Measurements from ENCODE around the gene SPRR2F. TPM values are rescaled to one million over a fixed set of nuclear protein-coding genes. Genes with fewer than 3 reads are reported as not detected.
"Not testable (repeated sequence)": the region's sequence is repeated elsewhere in the genome, so short reads cannot be mapped to it uniquely, and the experiment has no call there.

The SPRR2F gene
- total RNA-seq, 4 donors from 2014 or later = 7.7 to 12.0 TPM; not detected in 2

DNA sequence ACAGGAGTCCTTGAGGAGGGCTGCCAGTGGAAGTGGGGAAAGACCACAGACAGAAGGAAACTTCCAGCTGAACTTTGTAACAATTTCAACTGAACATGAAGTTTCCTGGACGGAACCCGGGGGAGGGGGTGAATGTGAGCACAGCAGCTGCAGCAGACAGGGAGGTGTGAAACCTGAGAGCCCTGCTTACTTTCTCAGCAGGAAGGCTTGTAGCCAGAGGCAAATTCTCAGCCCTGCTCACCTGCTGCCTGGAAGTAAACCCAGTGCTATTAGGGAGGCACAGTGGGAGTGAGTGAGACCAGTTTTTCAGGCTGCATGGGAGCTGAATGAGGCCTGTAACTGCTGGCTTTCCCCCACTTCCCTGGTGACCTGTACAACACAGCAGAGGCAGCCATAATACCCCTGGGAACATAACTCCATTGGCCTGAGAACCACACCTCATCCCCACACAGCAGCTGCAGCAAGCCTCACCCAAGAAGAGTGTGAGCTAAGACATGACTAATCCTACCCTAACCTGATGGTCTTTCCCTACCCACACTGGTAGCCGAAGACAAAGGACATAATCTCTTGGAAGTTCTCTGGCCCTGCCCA is 9.6 kb upstream of the SPRR2F start:
- H3K4me3 ChIP-seq = no peak overlapping the region

DNA sequence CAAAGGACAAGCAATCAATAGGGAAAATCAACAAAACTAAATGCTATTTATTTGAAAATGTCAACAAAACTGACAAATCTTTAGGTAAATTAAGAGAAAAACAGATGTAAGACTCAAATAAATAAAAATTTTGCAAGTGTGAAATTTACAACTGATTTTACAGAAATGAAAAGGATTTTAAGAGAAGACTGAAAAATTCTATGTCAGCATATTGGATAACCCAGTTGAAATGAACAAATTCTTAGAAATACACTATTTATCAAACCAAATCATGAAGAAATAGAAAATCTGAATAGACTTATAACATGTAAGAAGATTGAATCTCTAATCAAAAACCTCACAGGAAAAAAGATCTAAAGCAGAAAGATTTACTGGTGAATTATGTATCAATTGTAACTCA is 7.6 kb upstream of the SPRR2F start:
- Histone ChIP-seq H3K27me3 (no peaks in the 10 kb centered on the region), H3K27ac (no peak overlapping the region), H3K36me3 (no peaks in the 10 kb centered on the region), H3K9me3 (peaks cover 0 to 26% (median 0%) of the 10 kb centered on the region in 3 donors), H3K4me3 (no peak overlapping the region), H3K4me1 (no peaks in the 10 kb centered on the region)
- TF ChIP-seq, protein P1, sequence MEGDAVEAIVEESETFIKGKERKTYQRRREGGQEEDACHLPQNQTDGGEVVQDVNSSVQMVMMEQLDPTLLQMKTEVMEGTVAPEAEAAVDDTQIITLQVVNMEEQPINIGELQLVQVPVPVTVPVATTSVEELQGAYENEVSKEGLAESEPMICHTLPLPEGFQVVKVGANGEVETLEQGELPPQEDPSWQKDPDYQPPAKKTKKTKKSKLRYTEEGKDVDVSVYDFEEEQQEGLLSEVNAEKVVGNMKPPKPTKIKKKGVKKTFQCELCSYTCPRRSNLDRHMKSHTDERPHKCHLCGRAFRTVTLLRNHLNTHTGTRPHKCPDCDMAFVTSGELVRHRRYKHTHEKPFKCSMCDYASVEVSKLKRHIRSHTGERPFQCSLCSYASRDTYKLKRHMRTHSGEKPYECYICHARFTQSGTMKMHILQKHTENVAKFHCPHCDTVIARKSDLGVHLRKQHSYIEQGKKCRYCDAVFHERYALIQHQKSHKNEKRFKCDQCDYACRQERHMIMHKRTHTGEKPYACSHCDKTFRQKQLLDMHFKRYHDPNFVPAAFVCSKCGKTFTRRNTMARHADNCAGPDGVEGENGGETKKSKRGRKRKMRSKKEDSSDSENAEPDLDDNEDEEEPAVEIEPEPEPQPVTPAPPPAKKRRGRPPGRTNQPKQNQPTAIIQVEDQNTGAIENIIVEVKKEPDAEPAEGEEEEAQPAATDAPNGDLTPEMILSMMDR (IDR thresholded peaks at IDR 0.05) = no peak
- no peak for TF ChIP-seq EP300 (IDR thresholded peaks at IDR 0.05)
- no peak for TF ChIP-seq POLR2AphosphoS5 (IDR thresholded peaks at IDR 0.05)
- no peak for TF ChIP-seq POLR2A (IDR thresholded peaks at IDR 0.05)
- ATAC-seq = no peak

More for the DNA sequence above, 9.6 kb upstream of the SPRR2F start:
- Histone ChIP-seq H3K27me3 (no peaks in the 10 kb centered on the region), H3K9me3 (peaks cover 0 to 26% (median 0%) of the 10 kb centered on the region in 3 donors), H3K27ac (no peak overlapping the region), H3K36me3 (no peaks in the 10 kb centered on the region), H3K4me1 (no peaks in the 10 kb centered on the region)
- no peak for ATAC-seq
- 22 to 30% methylated on average over 3 of the region's 3 CpGs for WGBS, 2 donors (ENCODE audit: low coverage in 1 of 2)
- TF ChIP-seq EP300 (IDR thresholded peaks at IDR 0.05) = no peak

DNA sequence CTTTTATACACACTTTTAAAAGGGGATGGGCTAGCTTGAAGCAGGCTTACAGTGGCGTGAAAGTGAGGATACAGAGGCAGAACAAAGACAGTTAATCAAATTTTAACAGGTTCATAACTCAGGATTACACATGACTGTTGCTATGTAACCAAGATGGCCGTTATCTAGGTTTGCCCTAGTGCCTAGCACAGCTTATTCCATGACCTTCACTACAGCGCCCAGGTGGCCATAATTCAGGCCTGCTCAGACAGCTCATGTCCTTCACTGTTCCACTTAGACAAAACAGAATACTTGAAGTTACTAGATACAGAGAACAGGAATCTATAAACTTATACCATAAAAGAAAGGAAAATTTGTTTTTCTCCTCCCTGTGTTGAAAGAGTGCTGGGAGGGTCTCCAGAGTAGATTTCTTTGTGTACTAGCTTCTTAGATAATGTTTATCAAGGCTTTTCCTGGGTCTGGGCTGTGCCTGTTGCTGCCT is 6.2 kb upstream of the SPRR2F start:
- no peak overlapping the region for H3K4me3 ChIP-seq
- H3K36me3 ChIP-seq = no peaks in the 10 kb centered on the region
- no peak for ATAC-seq
- 27 to 42% methylated on average over 3 of the region's 3 CpGs for WGBS, 2 donors (ENCODE audit: low coverage in 1 of 2)
- peaks cover 0 to 13% (median 0%) of the 10 kb centered on the region in 3 donors for H3K9me3 ChIP-seq
- H3K27me3 ChIP-seq = no peaks in the 10 kb centered on the region
- H3K4me1 ChIP-seq = no peaks in the 10 kb centered on the region
- TF ChIP-seq POLR2A (IDR thresholded peaks at IDR 0.05) = no peak
- TF ChIP-seq POLR2AphosphoS5 (IDR thresholded peaks at IDR 0.05) = no peak
- TF ChIP-seq, protein P1 (IDR thresholded peaks at IDR 0.05) = no peak
- TF ChIP-seq EP300 (IDR thresholded peaks at IDR 0.05) = no peak
- H3K27ac ChIP-seq = no peak overlapping the region

DNA sequence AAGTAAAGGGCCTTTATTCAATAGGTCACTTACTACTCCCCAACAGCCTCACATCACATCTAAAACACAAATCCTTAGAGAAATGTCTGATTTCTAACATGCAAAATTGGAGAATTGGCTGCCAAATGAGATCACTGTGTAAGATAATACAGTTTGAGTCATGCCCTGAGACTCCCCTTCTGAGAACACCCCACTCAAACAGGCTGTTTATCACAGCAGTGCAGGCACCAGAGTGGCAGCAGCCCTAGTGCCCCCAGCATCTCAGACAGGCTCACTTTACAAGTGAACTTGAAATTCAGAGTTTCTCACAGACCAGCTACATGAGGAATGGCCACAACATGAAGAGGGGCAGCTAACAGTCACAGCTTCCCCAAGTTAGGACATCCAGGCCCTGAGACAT is 1.9 kb upstream of the SPRR2F start:
- H3K4me1 ChIP-seq, H3K9me3 ChIP-seq, ATAC-seq, H3K36me3 ChIP-seq, H3K4me3 ChIP-seq, H3K27ac ChIP-seq, H3K27me3 ChIP-seq: not testable (repeated sequence)

DNA sequence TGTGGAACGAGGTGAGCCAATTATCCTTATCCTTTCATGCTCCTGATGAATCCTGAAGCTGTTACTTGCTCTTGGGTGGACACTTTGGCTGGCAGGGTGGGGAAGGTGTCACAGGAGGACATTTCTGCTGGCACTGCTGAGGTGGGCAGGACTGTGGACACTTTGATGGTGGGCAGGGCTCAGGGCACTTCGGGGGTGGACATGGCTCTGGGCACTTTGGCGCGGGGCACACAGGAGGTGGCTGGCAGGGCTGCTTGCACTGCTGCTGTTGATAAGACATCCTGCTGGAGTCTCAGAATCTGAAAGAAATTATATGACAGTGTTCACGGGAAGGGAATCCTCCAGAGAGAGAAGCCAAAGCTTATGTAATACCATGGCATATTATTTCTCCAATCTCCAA is 862 bp downstream of the SPRR2F start:
- not testable (repeated sequence) for H3K4me1 ChIP-seq, H3K27ac ChIP-seq, H3K9me3 ChIP-seq, H3K36me3 ChIP-seq, H3K4me3 ChIP-seq, ATAC-seq, H3K27me3 ChIP-seq
- WGBS, 2 donors (ENCODE audit: low coverage in 1 of 2) = 78 to 79% methylated on average over 1 to 5 of the region's 5 CpGs

DNA sequence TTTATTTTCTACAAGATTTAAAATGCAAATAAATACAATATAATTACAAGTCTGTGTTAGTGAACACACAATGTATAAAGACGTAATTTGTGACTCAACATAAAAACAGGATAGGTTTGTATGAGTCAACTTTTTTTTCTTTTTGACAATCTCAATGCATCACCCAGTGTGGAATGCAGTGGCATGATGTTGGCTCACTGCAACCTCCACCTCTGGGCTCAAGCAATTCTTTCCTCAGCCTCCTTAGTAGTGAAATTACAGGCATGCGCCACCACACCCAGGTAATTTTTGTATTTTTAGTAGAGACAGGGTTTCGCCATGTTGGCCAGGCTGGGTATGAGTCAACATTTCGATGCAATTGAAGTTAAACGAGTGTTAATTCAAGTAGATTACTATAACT is 13.1 kb downstream of the SPRR2F start:
- Histone ChIP-seq H3K9me3 (peaks cover 0 to 2% (median 0%) of the 10 kb centered on the region in 3 donors), H3K4me3 (no peak overlapping the region), H3K4me1 (no peaks in the 10 kb centered on the region), H3K36me3 (no peaks in the 10 kb centered on the region), H3K27ac (no peak overlapping the region), H3K27me3 (no peaks in the 10 kb centered on the region)
- TF ChIP-seq POLR2AphosphoS5 (IDR thresholded peaks at IDR 0.05) (no peak), EP300 (IDR thresholded peaks at IDR 0.05) (no peak), POLR2A (IDR thresholded peaks at IDR 0.05) (no peak)
- TF ChIP-seq, protein P1 (IDR thresholded peaks at IDR 0.05) = no peak
- 94 to 96% methylated on average over 3 to 5 of the region's 5 CpGs for WGBS, 2 donors (ENCODE audit: low coverage in 1 of 2)
- ATAC-seq = no peak

Data from gastroesophageal sphincter (tissue), 4 donors.